ENCODE results near the gene BCL6.

Gene BCL6

GRCh38 chr3:187738331-187739093 lies 6.8 kb downstream of the BCL6 start:
- peak; percentile 62 for DNase-seq

- no peak for DNase-seq
These were observed 7.3 kb downstream of the BCL6 start for GRCh38 chr3:187738071-187738330.

- no peak for DNase-seq
These were observed 7.7 kb downstream of the BCL6 start for GRCh38 chr3:187737368-187738070.

GRCh38 chr3:187737006-187737367 lies 8.3 kb downstream of the BCL6 start:
- DNase-seq: no peak

DNA sequence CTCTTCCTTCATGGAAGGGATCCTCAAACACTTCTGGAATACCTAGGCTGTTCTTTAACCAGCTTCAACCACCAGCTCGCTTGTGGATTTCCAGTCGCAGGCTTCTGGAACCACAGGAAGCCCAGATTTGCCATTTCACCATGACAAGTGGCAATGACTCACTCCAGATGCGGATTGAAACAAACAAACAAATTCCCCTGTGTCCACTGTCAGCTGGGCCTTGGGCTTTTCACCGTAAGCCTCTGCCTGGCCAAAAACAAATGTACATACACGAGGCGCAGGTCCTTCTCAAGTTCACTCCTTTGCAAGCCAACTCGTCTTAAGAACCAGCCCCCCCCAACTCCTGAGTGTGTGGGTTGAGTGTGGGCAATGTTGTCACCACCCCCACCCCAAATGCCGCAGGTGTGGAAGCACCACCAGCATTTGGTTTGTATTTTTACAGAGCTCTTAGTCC lies 8.8 kb downstream of the BCL6 start:
- DNase-seq: no peak

GRCh38 chr3:187735837-187736236 lies 9.4 kb downstream of the BCL6 start:
- no peak for DNase-seq

- DNase-seq: no peak
These were observed 9.9 kb downstream of the BCL6 start for GRCh38 chr3:187735383-187735782.

- no peak for DNase-seq
These were observed 10.4 kb downstream of the BCL6 start for GRCh38 chr3:187734841-187735240.

- DNase-seq: no peak
These were observed 11.9 kb downstream of the BCL6 start for GRCh38 chr3:187733371-187733770.

DNA sequence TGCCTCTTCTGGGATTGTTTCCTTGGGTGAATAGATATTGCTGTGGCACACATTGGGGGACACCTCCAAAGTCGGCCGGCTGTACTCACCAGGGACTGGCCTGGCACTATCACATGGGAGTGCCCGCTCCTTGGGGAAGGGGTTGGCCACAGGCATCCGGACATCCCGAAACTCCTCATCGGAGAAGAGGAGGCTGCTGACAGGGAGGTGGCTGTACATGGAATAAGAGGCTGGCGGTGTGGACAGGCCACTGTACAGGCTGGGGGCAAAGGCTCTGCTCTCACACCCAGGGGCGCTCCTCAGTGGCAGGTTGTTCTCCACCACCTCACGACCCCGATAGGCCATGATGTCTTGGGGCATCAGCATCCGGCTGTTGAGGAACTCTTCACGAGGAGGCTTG lies 15.7 kb downstream of the BCL6 start:
- DNase-seq: no peak

DNA sequence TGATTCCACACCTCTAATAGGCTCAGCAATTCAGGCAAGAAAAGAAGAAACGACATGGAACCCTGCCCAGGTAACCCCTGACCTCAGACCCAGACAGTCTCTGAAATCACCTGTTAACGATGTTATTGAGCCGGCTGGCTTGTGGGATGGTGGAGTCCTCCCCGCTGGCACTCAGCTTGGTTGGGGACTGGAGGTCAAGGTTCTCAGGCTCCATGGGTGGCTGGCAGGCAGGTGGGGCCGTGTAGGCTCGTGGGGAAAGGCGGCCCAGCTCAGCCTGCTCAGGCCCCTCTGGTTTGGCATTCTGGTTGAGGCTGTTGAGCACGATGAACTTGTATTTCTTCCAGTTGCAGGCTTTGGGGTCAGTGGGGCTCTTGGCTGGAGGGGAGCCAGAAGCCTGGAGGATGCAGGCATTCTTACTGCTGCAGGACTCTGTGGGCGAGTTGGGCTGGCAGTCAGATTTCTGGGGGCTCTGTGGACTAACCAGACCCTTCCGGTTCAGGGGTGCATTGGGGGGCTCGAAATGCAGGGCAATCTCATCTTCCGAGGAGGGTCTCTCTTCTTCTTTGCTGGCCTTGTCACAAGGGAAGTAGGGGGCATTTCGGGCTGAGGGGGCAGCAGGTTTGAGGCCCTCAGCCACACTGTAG lies 16.2 kb downstream of the BCL6 start:
- no peak for DNase-seq

- no peak for DNase-seq
These were observed 17.0 kb downstream of the BCL6 start for GRCh38 chr3:187728248-187728647.

DNA sequence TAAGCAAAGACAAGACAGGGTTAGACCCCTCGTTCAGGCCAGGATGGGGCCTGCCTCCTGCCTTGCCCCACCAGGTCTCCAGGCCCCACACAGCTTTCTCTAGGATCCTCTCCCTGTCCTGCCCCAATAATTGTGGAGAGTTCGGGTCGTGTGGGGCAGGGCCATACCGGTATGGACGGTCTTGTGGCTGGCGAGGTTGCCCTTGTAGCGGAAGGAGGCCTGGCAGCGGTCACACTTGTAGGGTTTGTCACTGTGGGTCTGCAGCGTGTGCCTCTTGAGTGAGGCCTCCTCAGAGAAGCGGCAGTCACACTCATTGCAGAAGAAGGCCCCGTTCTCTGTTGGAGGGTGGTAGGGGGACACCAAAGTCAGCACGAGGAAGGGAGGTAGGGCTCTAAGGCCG lies 18.7 kb downstream of the BCL6 start:
- DNase-seq: no peak

GRCh38 chr3:187725653-187726370 lies 19.5 kb downstream of the BCL6 start:
- no peak for DNase-seq

- no peak for DNase-seq
These were observed 20.0 kb downstream of the BCL6 start for GRCh38 chr3:187725224-187725623.

DNA sequence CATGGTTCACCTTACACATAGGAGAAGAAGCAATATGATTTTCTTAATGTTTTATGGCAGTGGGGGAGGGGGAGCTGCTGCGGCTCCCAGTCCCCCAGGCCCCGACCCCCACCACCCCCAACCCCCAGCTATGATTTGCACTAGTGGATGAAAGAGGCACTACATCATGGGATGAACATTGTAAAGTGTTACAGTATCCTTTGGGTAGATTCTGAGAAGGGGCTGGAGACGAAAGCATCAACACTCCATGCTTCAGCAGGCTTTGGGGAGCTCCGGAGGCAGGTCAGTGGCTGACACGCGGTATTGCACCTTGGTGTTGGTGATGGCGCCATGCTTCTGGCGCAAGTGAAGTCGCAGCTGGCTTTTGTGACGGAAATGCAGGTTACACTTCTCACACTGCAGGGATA lies 23.1 kb downstream of the BCL6 start:
- DNase-seq: no peak

- DNase-seq: no peak
These were observed 24.2 kb downstream of the BCL6 start for GRCh38 chr3:187721055-187721454.

- DNase-seq: no peak
These were observed 25.0 kb downstream of the BCL6 start for GRCh38 chr3:187720337-187720670.

GRCh38 chr3:187719628-187720336 lies 25.5 kb downstream of the BCL6 start:
- no peak for DNase-seq

- no peak for DNase-seq
These were observed 26.5 kb downstream of the BCL6 start for GRCh38 chr3:187718802-187719201.

DNA sequence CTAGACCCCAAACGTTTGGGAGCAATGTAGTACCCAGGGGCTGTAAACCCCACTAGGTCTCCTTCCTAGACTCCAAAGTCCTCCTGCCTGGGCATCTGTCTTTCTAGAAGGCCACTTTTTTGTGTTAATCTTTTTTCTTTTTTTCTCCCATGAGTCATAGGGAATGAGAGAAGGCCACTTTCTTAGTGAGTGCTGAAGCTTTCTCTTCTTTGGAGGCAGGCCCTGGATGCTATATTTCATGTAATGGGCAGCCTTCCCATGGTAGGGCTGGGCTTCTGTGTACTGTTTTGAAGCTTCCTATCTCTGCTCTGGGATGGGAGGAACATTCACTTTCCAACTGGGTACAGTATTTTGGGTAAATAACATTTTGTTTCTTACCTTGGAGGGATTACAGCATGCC lies 27.7 kb downstream of the BCL6 start:
- no peak for DNase-seq

GRCh38 chr3:187714404-187714979 lies 30.8 kb downstream of the BCL6 start:
- DNase-seq: peak; percentile 23

- DNase-seq: no peak
These were observed 31.8 kb downstream of the BCL6 start for GRCh38 chr3:187713504-187713903.
